Amniotic epithelial cell (primary cell): ENCODE data around the gene PLEKHA7.
A peak's percentile ranks its signal among the peaks of the same experiment; 100 is the strongest.
"Not testable (repeated sequence)": the region's sequence is repeated elsewhere in the genome, so short reads cannot be mapped to it uniquely, and the experiment has no call there.

Experiments used
- DNase-seq: peaks from one replicate; pipeline ENCODE4 v3.0.0-alpha.2; 2010; ENCODE audit warnings: low read depth

PLEKHA7 gene

GRCh38 chr11:17014321-17014832 is at the start of gene PLEKHA7:
Gene PLEKHA7 (minus strand): TSS chr11:17014414. CDS start chr11:17014401, 13 bp downstream.
- no peak for DNase-seq

GRCh38 chr11:17063171-17064002 is 49.2 kb upstream of the PLEKHA7 start:
- peak; percentile 43 for DNase-seq

GRCh38 chr11:17051146-17051545 is 36.9 kb upstream of the PLEKHA7 start:
- DNase-seq = not testable (repeated sequence)

GRCh38 chr11:17048491-17048890 is 34.3 kb upstream of the PLEKHA7 start:
- DNase-seq = not testable (repeated sequence)

GRCh38 chr11:17046690-17047089 is 32.5 kb upstream of the PLEKHA7 start:
- DNase-seq = no peak

- DNase-seq = no peak
Measured at GRCh38 chr11:17036666-17037658, 22.7 kb upstream of the PLEKHA7 start.

GRCh38 chr11:17034027-17034426 is 19.8 kb upstream of the PLEKHA7 start:
- DNase-seq = not testable (repeated sequence)

- DNase-seq = no peak
Measured at GRCh38 chr11:17026487-17027082, 12.4 kb upstream of the PLEKHA7 start.

- DNase-seq = no peak
Measured at GRCh38 chr11:17024924-17025323, 10.7 kb upstream of the PLEKHA7 start.

- DNase-seq = peak; percentile 19
Measured at GRCh38 chr11:17021511-17021910, 7.3 kb upstream of the PLEKHA7 start.

- peak; percentile 64 for DNase-seq
Measured at GRCh38 chr11:17020831-17021230, 6.6 kb upstream of the PLEKHA7 start.

- peak; percentile 41 for DNase-seq
Measured at GRCh38 chr11:17019232-17019631, 5.0 kb upstream of the PLEKHA7 start.

GRCh38 chr11:17015627-17016126 is 1.5 kb upstream of the PLEKHA7 start:
- DNase-seq = no peak

GRCh38 chr11:17014833-17015626 is 816 bp upstream of the PLEKHA7 start:
- DNase-seq = peak; percentile 80

GRCh38 chr11:17013548-17014320 is 480 bp downstream of the PLEKHA7 start:
- DNase-seq = no peak

- DNase-seq = peak; percentile 96
Measured at GRCh38 chr11:17012712-17013547, 1.3 kb downstream of the PLEKHA7 start.

- DNase-seq = no peak
Measured at GRCh38 chr11:17012179-17012578, 2.0 kb downstream of the PLEKHA7 start.

- DNase-seq = no peak
Measured at GRCh38 chr11:17010851-17011420, 3.3 kb downstream of the PLEKHA7 start.

GRCh38 chr11:17008099-17008498 is 6.1 kb downstream of the PLEKHA7 start:
- DNase-seq = no peak
